HepG2 (cell line): ENCODE measurements around the gene ATXN7L3. TPM values are rescaled to one million over a fixed set of nuclear protein-coding genes. Genes with fewer than 3 reads are reported as not detected.
A peak's percentile ranks its signal among the peaks of the same experiment; 100 is the strongest.

ENCODE experiments used
- BCLAF1 ChIP-seq: fragments of 450-650 bp; IDR thresholded peaks from 2 replicates; pipeline ENCODE4 v1.6.1; 2017; ENCODE audit warnings: mild to moderate bottlenecking
- CCAR2 ChIP-seq: fragments of 200-400 bp; formaldehyde crosslinking; optimal IDR thresholded peaks from 2 replicates; pipeline ENCODE3; 2018; ENCODE audit warnings: low read depth, mild to moderate bottlenecking, low read length, moderate library complexity
- E2F2 ChIP-seq: sonication (generic); formaldehyde crosslinking; IDR thresholded peaks from 2 replicates; pipeline ENCODE4 v1.4.0; 2020; ENCODE audit warnings: missing genetic modification reagents, borderline replicate concordance
- EZH2 ChIP-seq: conservative IDR thresholded peaks from 2 replicates; pipeline ENCODE4 v1.6.1; 2012; ENCODE audit warnings: mild to moderate bottlenecking, low read depth, low read length, moderate library complexity
- ISX ChIP-seq: sonication (generic); formaldehyde crosslinking; conservative IDR thresholded peaks from 2 replicates; pipeline ENCODE4 v1.5.0; 2020; ENCODE audit warnings: missing genetic modification reagents
- NCOA5 ChIP-seq: sonication (generic); formaldehyde crosslinking; IDR thresholded peaks from 2 replicates; pipeline ENCODE4 v1.4.0; 2020; ENCODE audit warnings: missing genetic modification reagents
- NFIB ChIP-seq: sonication (generic); formaldehyde crosslinking; IDR thresholded peaks from 2 replicates; pipeline ENCODE4 v1.9.0; 2021; ENCODE audit warnings: missing genetic modification reagents, mild to moderate bottlenecking, borderline replicate concordance
- NR0B2 ChIP-seq: sonication (generic); formaldehyde crosslinking; IDR thresholded peaks from 2 replicates; pipeline ENCODE4 v1.4.0; 2020; ENCODE audit warnings: mild to moderate bottlenecking, missing genetic modification reagents
- SAFB2 ChIP-seq: sonication (generic); formaldehyde crosslinking; IDR thresholded peaks from 2 replicates; pipeline ENCODE4 v1.5.1; 2020; ENCODE audit warnings: missing genetic modification reagents, low read depth, mild to moderate bottlenecking, borderline replicate concordance
- SSRP1 ChIP-seq: IDR thresholded peaks from 2 replicates; pipeline ENCODE4 v1.6.1; 2016; ENCODE audit warnings: control low read depth
- ZBTB46 ChIP-seq: sonication (generic); formaldehyde crosslinking; IDR thresholded peaks from 2 replicates; pipeline ENCODE4 v1.4.0; 2020; ENCODE audit warnings: mild to moderate bottlenecking, missing genetic modification reagents, borderline replicate concordance
- ZNF142 ChIP-seq: sonication (generic); formaldehyde crosslinking; IDR thresholded peaks from 2 replicates; pipeline ENCODE4 v1.4.0; 2020; ENCODE audit warnings: missing genetic modification reagents
- ZNF18 ChIP-seq: sonication (generic); formaldehyde crosslinking; IDR thresholded peaks from 2 replicates; pipeline ENCODE4 v1.8.0; 2022; ENCODE audit warnings: mild to moderate bottlenecking, missing genetic modification reagents; ENCODE audit not compliant: insufficient replicate concordance
- polyA plus RNA-seq, 8 experiments: library from polyadenylated mRNA; depleted of rRNA in 3 of 8; stranded (reverse) in 7 of 8; unstranded in 1 of 8; fragments of >200 nt; fragmentation: Illumina TruSeq in 4 of 8; extraction: Trizol in 4 of 8; gene quantifications; 2 replicates each; pipeline versions ENCODE4 v1.2.1 to v1.2.3, GENCODE V29; 2011 to 2016; ENCODE audit warnings: low read depth in 4 of 8, missing spikeins in 1 of 8, mixed read lengths in 1 of 8; ENCODE audit not compliant: insufficient read depth in 1 of 8
- total RNA-seq, 5 experiments: library from RNA; depleted of rRNA; stranded (reverse); fragments of >200 nt; fragmentation: Illumina TruSeq; extraction: Trizol; gene quantifications; 2 replicates each; pipeline ENCODE4 v1.2.3, GENCODE V29; 2016; ENCODE audit warnings: low read depth in 1 of 5

Gene ATXN7L3
- total and polyA plus RNA-seq, 2 of the 13 experiments (the other 11 are each of a cell fraction or from before 2014, with no cell fraction given), result 44.5 to 59.1 TPM

GRCh38 chr17:44186307-44187130, 13.2 kb downstream of the ATXN7L3 start, which contains the start of gene TMUB2 (continued):
- TF ChIP-seq BCLAF1, result no peak
- TF ChIP-seq NFIB (CRISPR knock-in tag), result no peak
- peak; percentile 85; the same call in 1 of the 2 replicates for TF ChIP-seq E2F2 (CRISPR knock-in tag)
- TF ChIP-seq SAFB2 (CRISPR knock-in tag), result no peak
- TF ChIP-seq ZNF18, result no peak
- no peak for TF ChIP-seq SSRP1 (CRISPR knock-in tag)
- TF ChIP-seq NR0B2 (CRISPR knock-in tag), result 0 out of 2 replicates have a peak, but pooled peaks have one; percentile 12
- no peak for TF ChIP-seq EZH2
- peak; percentile 54; the same call in 1 of the 2 replicates for TF ChIP-seq ISX (CRISPR knock-in tag)
- no peak for TF ChIP-seq CCAR2
- TF ChIP-seq ZBTB46, result no peak
- TF ChIP-seq ZNF142 (CRISPR knock-in tag), result peak; percentile 84
- TF ChIP-seq NCOA5, result no peak; the same call in 1 of the 2 replicates
